SU-DHL-6 (cell line): ENCODE results near the gene STKLD1.

ENCODE experiments used
- H2AFZ ChIP-seq: fragments of 200-600 bp; sonication (generic); 2 replicates; pipeline ENCODE4 v1.6.1; 2014; ENCODE audit warnings: low read depth, mild to moderate bottlenecking, moderate library complexity, mixed read lengths, antibody characterized with exemption, low read length; ENCODE audit not compliant: severe bottlenecking
- H3F3A ChIP-seq: fragments of 200-600 bp; shearing (Covaris generic); 2 replicates; pipeline ENCODE4 v1.6.0; 2016; ENCODE audit warnings: antibody characterized with exemption, mild to moderate bottlenecking; ENCODE audit not compliant: insufficient read depth
- H3K27ac ChIP-seq: fragments of 200-600 bp; sonication (generic); 2 replicates; pipeline ENCODE4 v1.5.1; 2016; ENCODE audit warnings: low read depth, mild to moderate bottlenecking, low read length, moderate library complexity, mixed read lengths
- H3K27me3 ChIP-seq: fragments of 200-600 bp; sonication (generic), shearing (Covaris generic); 2 replicates; pipeline ENCODE4 v1.6.0; 2014; ENCODE audit warnings: mild to moderate bottlenecking, low read length
- H3K36me3 ChIP-seq: fragments of 200-600 bp; sonication (generic); 2 replicates; pipeline ENCODE4 v1.6.1; 2014; ENCODE audit warnings: mild to moderate bottlenecking, low read length, mixed read lengths
- H3K4me2 ChIP-seq: fragments of 300-600, 200-600 bp; shearing (Covaris generic), sonication (generic); 2 replicates; pipeline ENCODE4 v1.6.0; 2014; ENCODE audit warnings: low read length, low read depth, mild to moderate bottlenecking; ENCODE audit not compliant: poor library complexity, severe bottlenecking
- H3K4me3 ChIP-seq: fragments of 200-600 bp; sonication (generic); 2 replicates; pipeline ENCODE4 v1.5.1; 2014; ENCODE audit warnings: antibody characterized with exemption, low read length, mild to moderate bottlenecking, mixed read lengths; ENCODE audit not compliant: insufficient read depth, poor library complexity, severe bottlenecking
- H3K79me2 ChIP-seq: fragments of 200-600 bp; sonication (generic); 2 replicates; pipeline ENCODE4 v1.6.1; 2014; ENCODE audit warnings: mild to moderate bottlenecking, low read length, moderate library complexity; ENCODE audit not compliant: insufficient read depth
- H3K9ac ChIP-seq: fragments of 200-600 bp; sonication (generic); 2 replicates; pipeline ENCODE4 v1.7.0; 2014; ENCODE audit warnings: mild to moderate bottlenecking, low read length
- H3K9me2 ChIP-seq: fragments of 200-600 bp; sonication (generic); replicated peaks from 2 replicates; pipeline ENCODE4 v1.6.1; 2014; ENCODE audit warnings: low read length; ENCODE audit not compliant: insufficient read depth
- H3K9me3 ChIP-seq: fragments of 200-600 bp; sonication (generic); 2 replicates; pipeline ENCODE4 v1.6.1; 2014; ENCODE audit warnings: low read length, mixed read lengths; ENCODE audit not compliant: insufficient read depth
- H4K20me1 ChIP-seq: fragments of 200-600 bp; sonication (generic); 2 replicates; pipeline ENCODE4 v1.6.1; 2014; ENCODE audit warnings: low read depth, mild to moderate bottlenecking, antibody characterized with exemption, low read length, moderate library complexity, mixed read lengths
- EZH2phosphoT487 ChIP-seq: fragments of 200-600 bp; sonication (generic), shearing (Covaris generic); conservative IDR thresholded peaks from 2 replicates; pipeline ENCODE4 v1.6.1; 2018; ENCODE audit warnings: mild to moderate bottlenecking, antibody characterized with exemption, low read length, moderate library complexity, mixed read lengths
- TF ChIP-seq, protein P1 (sequence below): fragments of 200-600 bp; sonication (generic); IDR thresholded peaks from one replicate; pipeline ENCODE4 v1.5.1; 2017; ENCODE audit warnings: antibody characterized with exemption, mild to moderate bottlenecking, low read length, moderate library complexity; ENCODE audit not compliant: insufficient read depth, poor library complexity, severe bottlenecking

STKLD1 gene

DNA sequence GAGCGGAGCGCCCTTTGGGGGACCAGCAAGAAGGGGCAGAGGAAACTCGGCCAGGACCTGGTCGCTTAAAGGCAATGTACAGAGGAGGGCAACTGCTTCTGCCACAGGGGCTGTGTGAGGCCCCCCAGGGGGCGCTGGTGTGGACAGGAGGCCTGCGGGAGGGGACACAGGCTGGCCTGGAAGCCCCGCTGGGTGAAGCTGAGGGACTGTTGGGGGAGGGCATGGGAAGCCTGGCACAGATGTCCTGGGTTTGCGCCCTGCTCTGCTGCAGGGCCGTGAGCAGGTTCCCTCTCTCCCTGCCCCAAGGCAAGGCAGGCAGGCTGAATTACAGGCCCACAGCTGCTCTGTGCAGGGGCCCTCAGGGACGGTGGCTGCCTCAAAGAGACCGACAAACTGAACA is 33.6 kb upstream of the STKLD1 start:
- H3K27ac ChIP-seq, result no peak overlapping the region
- H3K9me3 ChIP-seq, result no peaks in the 10 kb centered on the region
- H3K27me3 ChIP-seq, result no peaks in the 10 kb centered on the region
- H3K4me3 ChIP-seq, result no peak overlapping the region
- H3K36me3 ChIP-seq, result no peaks in the 10 kb centered on the region
- TF ChIP-seq, protein P1, sequence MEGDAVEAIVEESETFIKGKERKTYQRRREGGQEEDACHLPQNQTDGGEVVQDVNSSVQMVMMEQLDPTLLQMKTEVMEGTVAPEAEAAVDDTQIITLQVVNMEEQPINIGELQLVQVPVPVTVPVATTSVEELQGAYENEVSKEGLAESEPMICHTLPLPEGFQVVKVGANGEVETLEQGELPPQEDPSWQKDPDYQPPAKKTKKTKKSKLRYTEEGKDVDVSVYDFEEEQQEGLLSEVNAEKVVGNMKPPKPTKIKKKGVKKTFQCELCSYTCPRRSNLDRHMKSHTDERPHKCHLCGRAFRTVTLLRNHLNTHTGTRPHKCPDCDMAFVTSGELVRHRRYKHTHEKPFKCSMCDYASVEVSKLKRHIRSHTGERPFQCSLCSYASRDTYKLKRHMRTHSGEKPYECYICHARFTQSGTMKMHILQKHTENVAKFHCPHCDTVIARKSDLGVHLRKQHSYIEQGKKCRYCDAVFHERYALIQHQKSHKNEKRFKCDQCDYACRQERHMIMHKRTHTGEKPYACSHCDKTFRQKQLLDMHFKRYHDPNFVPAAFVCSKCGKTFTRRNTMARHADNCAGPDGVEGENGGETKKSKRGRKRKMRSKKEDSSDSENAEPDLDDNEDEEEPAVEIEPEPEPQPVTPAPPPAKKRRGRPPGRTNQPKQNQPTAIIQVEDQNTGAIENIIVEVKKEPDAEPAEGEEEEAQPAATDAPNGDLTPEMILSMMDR, result no peak
- TF ChIP-seq EZH2phosphoT487, result no peak
- H3F3A ChIP-seq, result peaks cover 3% of the 10 kb centered on the region; the same call in 1 of the 2 replicates
- peaks cover 16% of the 10 kb centered on the region for H3K79me2 ChIP-seq
- no peak overlapping the region for H3K4me2 ChIP-seq
- no peaks in the 10 kb centered on the region for H3K9me2 ChIP-seq
- no peak overlapping the region for H2AFZ ChIP-seq
- no peak overlapping the region for H3K9ac ChIP-seq
- no peaks in the 10 kb centered on the region for H4K20me1 ChIP-seq

DNA sequence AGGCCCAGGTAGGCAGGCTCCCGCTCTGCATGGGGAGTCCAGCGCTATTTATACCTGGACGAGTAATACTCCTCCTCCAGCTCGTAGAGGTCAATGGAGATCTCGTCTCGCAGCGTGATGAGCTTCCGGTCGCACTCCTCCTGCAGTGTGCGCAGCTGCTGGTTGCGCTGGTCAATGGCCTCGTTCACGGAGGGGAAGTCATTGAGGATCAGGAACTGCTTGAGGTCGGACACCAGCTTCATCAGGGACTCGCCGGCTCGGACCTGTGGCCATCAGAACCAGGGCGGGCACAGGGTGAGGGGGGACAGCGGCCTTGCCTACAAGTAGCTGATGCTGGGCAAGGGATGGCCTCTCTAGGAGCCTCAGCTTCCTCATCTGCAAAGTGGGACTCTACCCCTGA is 32.1 kb upstream of the STKLD1 start:
- Histone ChIP-seq H3K9me2 (no peaks in the 10 kb centered on the region), H3K9me3 (no peaks in the 10 kb centered on the region), H3K9ac (no peak overlapping the region), H3K27ac (no peak overlapping the region), H2AFZ (no peak overlapping the region), H4K20me1 (no peaks in the 10 kb centered on the region), H3K4me2 (no peak overlapping the region), H3K4me3 (no peak overlapping the region), H3K27me3 (no peaks in the 10 kb centered on the region), H3K79me2 (peaks cover 28% of the 10 kb centered on the region), H3K36me3 (peaks cover 6% of the 10 kb centered on the region; the same call in 1 of the 2 replicates), H3F3A (peaks cover 7% of the 10 kb centered on the region)
- TF ChIP-seq, protein P1, result no peak
- no peak for TF ChIP-seq EZH2phosphoT487

DNA sequence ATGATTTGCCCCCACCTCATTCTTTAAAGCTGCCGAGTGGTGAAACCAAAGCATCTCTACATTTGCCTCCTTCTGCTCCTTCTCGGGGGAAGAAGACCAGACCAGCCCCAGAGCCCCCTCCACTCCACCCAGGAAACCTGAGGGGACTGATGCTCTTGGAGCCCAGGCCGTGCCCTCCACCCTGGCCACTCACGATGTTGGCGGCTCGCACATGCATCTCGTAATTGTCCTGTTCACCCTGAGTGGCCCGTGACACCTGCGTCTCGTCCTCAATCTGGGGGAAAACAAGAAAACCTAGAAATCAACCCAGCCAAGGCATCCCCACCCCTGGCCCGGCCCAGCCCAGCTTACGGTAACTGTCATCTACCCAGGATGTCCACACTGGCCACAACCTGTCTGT is 31.2 kb upstream of the STKLD1 start:
- Histone ChIP-seq H3K27ac (no peak overlapping the region), H3F3A (peaks cover 16% of the 10 kb centered on the region), H2AFZ (no peak overlapping the region), H3K27me3 (no peaks in the 10 kb centered on the region), H3K4me3 (no peak overlapping the region), H3K9me3 (no peaks in the 10 kb centered on the region), H3K36me3 (peaks cover 15% of the 10 kb centered on the region), H3K79me2 (peaks cover 37% of the 10 kb centered on the region), H3K9me2 (no peaks in the 10 kb centered on the region), H3K4me2 (no peak overlapping the region), H3K9ac (no peak overlapping the region), H4K20me1 (no peaks in the 10 kb centered on the region; the same call in 1 of the 2 replicates)
- TF ChIP-seq, protein P1, result no peak
- TF ChIP-seq EZH2phosphoT487, result no peak
